PC-3 (cell line): ENCODE measurements around the gene ODAPH. TPM values are rescaled to one million over a fixed set of nuclear protein-coding genes. Genes with fewer than 3 reads are reported as not detected.

ENCODE experiments used
- ATAC-seq: fragments of 200-7000 bp; cut with Tn5 transposase; 2 replicates; pipeline ENCODE4 v1.9.1; 2020; ENCODE audit warnings: mild to moderate bottlenecking, moderate library complexity
- BruUV-seq: library from RNA; stranded (reverse); fragments of 400-500 nt; replicated peaks from 2 replicates; lab custom pipeline; 2021; lab: Mats Ljungman, UMichigan
- CTCF ChIA-PET: fragments of 300-600 bp; sonication (Branson Sonifier 250); formaldehyde crosslinking; loops from one replicate; lab custom pipeline; 2022; ENCODE audit warnings: antibody characterized with exemption; lab: Charles Lee
- POLR2A ChIA-PET: fragments of 300-600 bp; sonication (Branson Sonifier 250); formaldehyde crosslinking; loops from one replicate; lab custom pipeline; 2022; ENCODE audit warnings: antibody characterized with exemption; ENCODE audit not compliant: unreplicated experiment; lab: Charles Lee
- DNase-seq: peaks from one replicate; pipeline ENCODE4 v3.0.0-alpha.2; 2015
- H2AFZ ChIP-seq: fragments of 300-600 bp; sonication (generic); 2 replicates; pipeline ENCODE4 v1.6.0; 2016; ENCODE audit warnings: antibody characterized with exemption, low read length
- H3F3A ChIP-seq: fragments of 300-600 bp; sonication (generic); one replicate; pipeline ENCODE4 v1.6.0; 2017; ENCODE audit warnings: antibody characterized with exemption, low read length, control low read depth, mild to moderate bottlenecking; ENCODE audit not compliant: unreplicated experiment
- H3K27ac ChIP-seq: fragments of 300-600 bp; sonication (generic); 2 replicates; pipeline ENCODE4 v1.5.1; 2016; ENCODE audit warnings: mild to moderate bottlenecking, low read length
- H3K27me3 ChIP-seq: fragments of 300-600 bp; sonication (generic); 2 replicates; pipeline ENCODE4 v1.6.1; 2016; ENCODE audit warnings: low read length, mixed read lengths
- H3K36me3 ChIP-seq: fragments of 300-600 bp; sonication (generic); 2 replicates; pipeline ENCODE4 v1.6.1; 2016; ENCODE audit warnings: low read depth, mixed run types, low read length, mixed read lengths
- H3K4me1 ChIP-seq: fragments of 300-600 bp; sonication (generic); 2 replicates; pipeline ENCODE4 v1.5.1; 2016; ENCODE audit warnings: low read length; ENCODE audit not compliant: insufficient read depth
- H3K4me2 ChIP-seq: fragments of 300-600 bp; sonication (generic); 2 replicates; pipeline ENCODE4 v1.6.0; 2016; ENCODE audit warnings: low read length
- H3K4me3 ChIP-seq: fragments of 300-600 bp; sonication (generic); 2 replicates; pipeline ENCODE4 v1.5.1; 2016; ENCODE audit warnings: mild to moderate bottlenecking, low read length, mixed read lengths
- H3K79me2 ChIP-seq: fragments of 300-600 bp; sonication (generic); 2 replicates; pipeline ENCODE4 v1.6.1; 2017; ENCODE audit warnings: low read length, mixed read lengths
- H3K9ac ChIP-seq: fragments of 300-600 bp; sonication (generic); 2 replicates; pipeline ENCODE4 v1.6.0; 2016; ENCODE audit warnings: mild to moderate bottlenecking, low read length
- H3K9me2 ChIP-seq: fragments of 300-600 bp; sonication (generic); replicated peaks from 2 replicates; pipeline ENCODE4 v1.6.1; 2016; ENCODE audit warnings: mixed run types, low read length, mixed read lengths
- H3K9me3 ChIP-seq: fragments of 300-600 bp; sonication (generic); 2 replicates; pipeline ENCODE4 v1.6.1; 2016; ENCODE audit warnings: low read length, mixed read lengths
- H4K20me1 ChIP-seq: fragments of 300-600 bp; sonication (generic); 2 replicates; pipeline ENCODE4 v1.6.1; 2016; ENCODE audit warnings: low read length, mixed read lengths
- EZH2 ChIP-seq: fragments of 300-600 bp; sonication (generic); IDR thresholded peaks from one replicate; pipeline ENCODE4 v1.6.1; 2017; ENCODE audit warnings: antibody characterized with exemption, mild to moderate bottlenecking, low read length; ENCODE audit not compliant: unreplicated experiment
- EZH2phosphoT487 ChIP-seq: fragments of 300-600 bp; sonication (generic); IDR thresholded peaks from 2 replicates; pipeline ENCODE4 v1.6.1; 2018; ENCODE audit warnings: mild to moderate bottlenecking, antibody characterized with exemption, low read length, borderline replicate concordance
- intact Hi-C: fragments of 100-400 bp; cut with micrococcal nuclease; formaldehyde crosslinking; loops from 2 replicates; pipeline ENCODE4 v1.9.0; 2023
- total RNA-seq: library from RNA; depleted of rRNA; stranded (reverse); fragments of >200 nt; gene quantifications from 2 replicates; pipeline ENCODE4 v1.2.3, GENCODE V29; 2014
- TF ChIP-seq, protein P1 (sequence below): fragments of 300-600 bp; sonication (generic); conservative IDR thresholded peaks from 2 replicates; pipeline ENCODE4 v1.5.1; 2017; ENCODE audit warnings: antibody characterized with exemption, low read depth, mild to moderate bottlenecking, low read length

The ODAPH gene
- total RNA-seq, 1 experiment from 2014 or later: not detected

GRCh38 chr4:75512386-75513211 is 43.3 kb upstream of the ODAPH start:
- H3K4me1 ChIP-seq: peaks cover 38% of the 10 kb centered on the region
- TF ChIP-seq, protein P1, sequence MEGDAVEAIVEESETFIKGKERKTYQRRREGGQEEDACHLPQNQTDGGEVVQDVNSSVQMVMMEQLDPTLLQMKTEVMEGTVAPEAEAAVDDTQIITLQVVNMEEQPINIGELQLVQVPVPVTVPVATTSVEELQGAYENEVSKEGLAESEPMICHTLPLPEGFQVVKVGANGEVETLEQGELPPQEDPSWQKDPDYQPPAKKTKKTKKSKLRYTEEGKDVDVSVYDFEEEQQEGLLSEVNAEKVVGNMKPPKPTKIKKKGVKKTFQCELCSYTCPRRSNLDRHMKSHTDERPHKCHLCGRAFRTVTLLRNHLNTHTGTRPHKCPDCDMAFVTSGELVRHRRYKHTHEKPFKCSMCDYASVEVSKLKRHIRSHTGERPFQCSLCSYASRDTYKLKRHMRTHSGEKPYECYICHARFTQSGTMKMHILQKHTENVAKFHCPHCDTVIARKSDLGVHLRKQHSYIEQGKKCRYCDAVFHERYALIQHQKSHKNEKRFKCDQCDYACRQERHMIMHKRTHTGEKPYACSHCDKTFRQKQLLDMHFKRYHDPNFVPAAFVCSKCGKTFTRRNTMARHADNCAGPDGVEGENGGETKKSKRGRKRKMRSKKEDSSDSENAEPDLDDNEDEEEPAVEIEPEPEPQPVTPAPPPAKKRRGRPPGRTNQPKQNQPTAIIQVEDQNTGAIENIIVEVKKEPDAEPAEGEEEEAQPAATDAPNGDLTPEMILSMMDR: no peak
- TF ChIP-seq EZH2: no peak
- no peak for TF ChIP-seq EZH2phosphoT487
- no peaks in the 10 kb centered on the region for H3K9me2 ChIP-seq
- peak overlapping the region; percentile 95 for H3K4me3 ChIP-seq
- BruUV-seq: no TSS peak
- no peak overlapping the region for H3K27ac ChIP-seq
- H3K36me3 ChIP-seq: peaks cover 10% of the 10 kb centered on the region; the same call in 1 of the 2 replicates
- no peaks in the 10 kb centered on the region for H3F3A ChIP-seq
- H3K79me2 ChIP-seq: peaks cover 77% of the 10 kb centered on the region
- peak overlapping the region; percentile 90 for H3K4me2 ChIP-seq
- H3K27me3 ChIP-seq: no peaks in the 10 kb centered on the region
- peak; percentile 11 for DNase-seq
- no peaks in the 10 kb centered on the region for H3K9me3 ChIP-seq
- ChIA-PET POLR2A (interaction anchor here (0.6 kb wide), 1 partner anchor 17 kb away, joined by 3 read pairs; no protein-coding TSS in a partner anchor), CTCF (no interaction called here)
- no peak overlapping the region for H2AFZ ChIP-seq
- intact Hi-C loops: no loop called here
- peak overlapping the region; percentile 90 for H3K9ac ChIP-seq
- H4K20me1 ChIP-seq: no peaks in the 10 kb centered on the region
- no peak for ATAC-seq

GRCh38 chr4:75513526-75514130 is 42.2 kb upstream of the ODAPH start:
- TSS peak; percentile 63 for BruUV-seq
- TF ChIP-seq EZH2 (no peak), EZH2phosphoT487 (no peak)
- TF ChIP-seq, protein P1: no peak
- intact Hi-C loops: loop anchor here (1.0 kb wide), 1 partner anchor 160 kb away; the partner anchor contains the start of gene G3BP2
- peak overlapping the region; percentile 99 for H2AFZ ChIP-seq
- peaks cover 38% of the 10 kb centered on the region for H3K4me1 ChIP-seq
- H3K27ac ChIP-seq: peak overlapping the region; percentile 87
- no peaks in the 10 kb centered on the region for H3K27me3 ChIP-seq
- no peaks in the 10 kb centered on the region for H3F3A ChIP-seq
- DNase-seq (no peak), ATAC-seq (no peak)
- peak overlapping the region; percentile 90 for H3K9ac ChIP-seq
- H3K4me3 ChIP-seq: peak overlapping the region; percentile 95
- peaks cover 69% of the 10 kb centered on the region for H3K79me2 ChIP-seq
- no peaks in the 10 kb centered on the region for H3K9me2 ChIP-seq
- ChIA-PET POLR2A (no interaction called here), CTCF (no interaction called here)
- no peaks in the 10 kb centered on the region for H4K20me1 ChIP-seq
- peak overlapping the region; percentile 90 for H3K4me2 ChIP-seq
- no peaks in the 10 kb centered on the region for H3K9me3 ChIP-seq
- H3K36me3 ChIP-seq: peaks cover 6% of the 10 kb centered on the region; the same call in 1 of the 2 replicates
